GM12892 (cell line): ENCODE measurements around the gene OR10V1.

Experiments used
- DNase-seq: peaks from one replicate; pipeline ENCODE4 v3.0.0; 2011; ENCODE audit not compliant: insufficient read length
- FAIRE-seq: peaks from 2 replicates; lab custom pipeline; 2011; peaks lifted over from hg19 to GRCh38; lab: Jason Lieb, UNC
- POLR2A ChIP-seq: IDR thresholded peaks from 2 replicates; pipeline ENCODE4 v1.6.1; 2011; ENCODE audit warnings: low read depth, low read length, control low read depth
- POLR2AphosphoS5 ChIP-seq: IDR thresholded peaks from 2 replicates; pipeline ENCODE4 v1.6.1; 2011; ENCODE audit warnings: low read depth, low read length, control low read depth
- TAF1 ChIP-seq: IDR thresholded peaks from 2 replicates; pipeline ENCODE4 v1.6.1; 2011; ENCODE audit warnings: low read depth, mild to moderate bottlenecking, control low read depth, low read length, borderline replicate concordance

The OR10V1 gene

DNA sequence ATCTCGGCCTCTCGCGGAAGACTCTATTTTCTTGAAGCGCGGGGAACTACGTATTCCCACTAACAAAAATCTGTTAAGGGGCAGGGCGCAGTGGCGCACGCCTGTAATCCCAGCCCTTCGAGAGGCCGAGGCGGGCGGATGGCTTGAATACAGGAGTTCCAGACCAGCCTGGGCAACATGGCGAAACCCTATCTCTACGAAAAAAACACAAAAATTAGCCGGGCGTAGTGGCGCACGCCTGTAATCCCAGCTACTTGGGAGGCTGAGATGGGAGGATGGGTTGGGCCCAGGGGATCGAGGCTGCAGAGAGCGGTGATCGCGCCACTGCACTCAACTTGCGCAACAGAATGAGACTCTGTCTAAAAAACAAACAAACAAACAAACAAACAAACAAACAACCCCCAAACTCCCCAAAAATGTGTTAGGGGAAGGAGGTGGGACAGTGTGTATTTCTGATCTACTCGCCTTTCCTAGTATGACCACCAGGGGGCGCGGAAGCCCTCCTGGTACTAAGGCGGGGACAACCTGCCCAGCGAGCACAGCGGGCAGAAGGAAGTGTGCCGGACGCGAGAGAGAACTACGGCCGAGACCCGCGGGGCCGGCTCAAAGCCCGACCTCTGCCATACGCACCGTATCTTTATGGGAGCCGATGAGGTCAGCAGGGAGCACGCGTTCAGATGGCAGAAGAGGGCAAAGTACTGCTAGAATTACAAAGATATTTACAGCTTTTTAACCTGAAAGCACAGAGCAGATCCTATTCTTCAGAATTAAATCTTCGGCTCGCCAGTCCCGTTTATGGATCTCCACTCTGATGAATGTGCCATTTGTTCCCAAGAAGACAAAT is 40.2 kb upstream of the OR10V1 start:
- peak; percentile 97 for FAIRE-seq
- peak; percentile 86 for DNase-seq
- TF ChIP-seq POLR2A (no peak), POLR2AphosphoS5 (no peak), TAF1 (no peak)

DNA sequence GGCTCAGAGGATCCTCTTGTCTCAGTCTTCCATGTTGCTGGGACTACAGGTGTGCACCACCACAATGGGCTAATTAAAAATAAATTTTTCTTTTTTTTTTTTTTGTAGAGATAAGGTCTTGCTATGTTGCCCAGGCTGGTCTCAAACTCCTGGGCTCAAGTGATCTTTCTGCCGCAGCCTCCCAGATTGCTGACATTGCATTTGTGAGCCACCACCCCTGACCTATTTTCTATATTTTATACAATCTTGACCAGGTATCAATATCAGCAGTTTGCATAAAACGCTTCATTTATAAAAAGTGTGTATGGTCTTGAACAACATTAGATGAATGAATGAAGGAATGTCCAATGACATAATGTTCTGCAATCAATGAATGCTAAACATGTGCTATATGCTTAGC is 32.5 kb upstream of the OR10V1 start:
- no peak for TF ChIP-seq POLR2AphosphoS5
- no peak for TF ChIP-seq TAF1
- TF ChIP-seq POLR2A, result no peak
- DNase-seq, result no peak
- no peak for FAIRE-seq

DNA sequence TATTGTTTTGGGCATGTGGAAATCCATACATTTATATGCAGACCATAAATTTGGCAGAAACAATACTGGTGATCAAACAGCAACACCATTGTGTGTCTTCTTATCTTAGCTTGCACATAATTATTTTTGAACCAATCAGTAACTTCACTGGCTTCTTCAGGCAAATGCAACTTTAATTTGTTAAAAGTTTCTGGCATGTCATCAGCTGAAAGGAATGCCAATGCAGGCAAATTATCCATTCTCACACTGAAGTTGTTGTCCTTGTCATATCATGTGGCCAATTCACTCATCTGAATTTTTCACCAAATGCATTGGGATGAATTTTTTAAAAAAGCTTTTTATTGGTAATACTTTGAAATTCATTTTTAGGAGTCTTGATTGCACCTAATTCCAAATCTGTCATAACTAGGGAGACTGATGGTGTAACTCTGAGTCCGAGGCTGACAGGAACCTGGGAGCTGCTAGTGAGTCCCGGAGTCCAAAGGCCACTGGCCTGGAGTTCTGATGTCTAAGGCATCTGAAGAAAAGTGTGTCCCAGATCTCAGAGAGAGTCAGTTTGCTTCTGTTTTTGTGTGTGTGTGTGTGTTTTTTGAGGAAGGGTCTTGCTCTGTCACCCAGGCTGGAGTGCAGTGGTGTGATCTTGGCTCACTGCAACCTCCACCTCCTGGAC is 17.4 kb upstream of the OR10V1 start:
- FAIRE-seq (no peak), DNase-seq (no peak)
- TF ChIP-seq POLR2A, result no peak
- TF ChIP-seq POLR2AphosphoS5, result no peak
- no peak for TF ChIP-seq TAF1

DNA sequence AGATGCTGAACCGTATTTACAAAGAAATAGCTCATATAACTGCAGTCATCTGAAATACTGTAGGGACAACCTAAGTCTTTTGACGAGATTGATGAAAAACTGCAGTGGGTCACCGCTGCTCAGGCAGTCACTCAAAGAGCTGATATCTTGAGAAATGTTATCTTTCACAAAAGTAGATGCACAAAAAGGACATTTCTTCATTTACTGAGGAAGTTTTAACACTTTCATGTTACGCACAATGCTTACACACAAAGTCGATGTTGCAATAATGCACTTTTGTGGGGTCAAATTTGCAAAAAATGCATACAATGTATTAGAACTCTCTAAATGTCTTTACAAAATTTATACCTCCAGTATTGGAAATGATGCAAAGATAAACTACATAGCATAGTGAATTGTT is 16.2 kb upstream of the OR10V1 start:
- DNase-seq, result no peak
- FAIRE-seq, result no peak
- no peak for TF ChIP-seq POLR2AphosphoS5
- no peak for TF ChIP-seq TAF1
- no peak for TF ChIP-seq POLR2A

DNA sequence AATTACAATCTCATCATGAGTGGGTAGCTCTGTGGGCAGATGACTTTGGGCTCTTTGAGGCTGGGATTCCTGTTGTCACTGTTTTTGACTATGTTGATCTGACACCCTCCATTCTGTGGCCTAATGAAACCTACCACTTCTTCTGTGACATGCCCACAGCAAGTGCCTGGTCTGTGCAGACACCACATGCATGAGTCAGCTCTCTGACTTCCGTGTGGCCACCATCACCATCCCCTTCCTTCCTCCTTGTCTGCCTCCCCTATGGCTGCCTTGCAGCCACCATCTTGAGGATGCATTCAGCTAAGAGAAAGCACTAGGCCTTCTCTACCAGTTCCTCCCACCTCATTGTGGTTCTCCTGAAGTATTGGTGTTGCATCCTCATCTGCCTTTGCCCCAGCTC is 15.3 kb upstream of the OR10V1 start:
- DNase-seq (no peak), FAIRE-seq (no peak)
- TF ChIP-seq POLR2AphosphoS5, result no peak
- no peak for TF ChIP-seq TAF1
- no peak for TF ChIP-seq POLR2A

DNA sequence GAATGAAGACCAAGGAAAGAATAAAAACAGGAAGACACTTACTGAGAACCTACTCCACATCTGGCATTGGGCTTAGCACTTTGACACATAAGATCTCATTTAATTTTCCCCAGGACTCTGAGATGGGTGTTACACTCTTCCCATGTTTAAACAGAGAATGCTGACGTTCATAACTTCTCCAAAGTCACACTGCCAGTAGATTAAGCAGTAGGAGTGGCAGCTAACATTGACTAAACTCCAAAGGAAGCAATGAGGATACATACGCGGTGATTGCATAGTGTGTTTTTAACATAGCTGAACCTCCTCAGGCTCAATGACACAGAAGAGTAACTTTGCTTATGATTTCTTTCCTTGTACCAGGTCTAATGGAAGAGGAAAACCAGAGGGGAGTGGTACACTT is 14.5 kb upstream of the OR10V1 start:
- FAIRE-seq, result no peak
- TF ChIP-seq POLR2AphosphoS5 (no peak), TAF1 (no peak), POLR2A (no peak)
- no peak for DNase-seq

DNA sequence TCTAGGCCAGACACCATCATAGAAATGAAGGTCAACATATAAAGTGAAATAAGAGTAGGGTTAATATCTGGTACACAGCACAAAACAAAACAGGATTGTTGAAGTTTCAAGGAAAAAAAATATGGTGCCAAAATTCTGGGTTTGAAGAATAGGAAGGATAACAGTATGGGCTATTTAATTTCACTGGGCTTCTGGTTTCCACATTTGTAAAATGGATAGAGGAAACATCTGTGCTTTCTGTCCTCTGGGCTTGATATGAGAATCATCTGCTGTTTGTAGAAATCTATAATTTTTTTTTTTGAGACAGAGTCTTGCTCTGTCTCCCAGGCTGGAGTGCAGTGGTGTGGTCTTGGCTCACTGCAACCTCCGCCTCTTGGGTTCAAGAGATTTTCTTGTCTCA is 13.8 kb upstream of the OR10V1 start:
- TF ChIP-seq POLR2A, result no peak
- TF ChIP-seq POLR2AphosphoS5, result no peak
- no peak for TF ChIP-seq TAF1
- DNase-seq (no peak), FAIRE-seq (no peak)

DNA sequence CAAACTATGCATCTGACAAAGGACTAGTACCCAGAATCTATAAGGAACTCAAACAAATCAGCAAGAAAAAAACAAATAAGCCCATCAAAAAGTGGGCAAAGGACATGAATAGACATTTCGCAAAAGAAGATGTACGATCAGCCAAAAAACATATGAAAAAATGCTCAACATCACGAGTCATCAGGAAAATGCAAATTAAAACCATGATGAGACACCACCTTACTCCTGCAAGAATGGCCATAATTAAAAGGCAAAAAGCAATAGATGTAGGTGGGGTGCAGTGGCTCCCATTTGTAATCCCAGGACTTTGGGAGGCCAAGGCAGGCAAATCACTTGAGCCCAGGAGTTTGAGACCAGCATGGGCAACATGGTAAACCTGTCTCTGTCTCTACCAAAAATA is 10.4 kb upstream of the OR10V1 start:
- TF ChIP-seq POLR2A (no peak), POLR2AphosphoS5 (no peak), TAF1 (no peak)
- FAIRE-seq, result no peak
- no peak for DNase-seq

DNA sequence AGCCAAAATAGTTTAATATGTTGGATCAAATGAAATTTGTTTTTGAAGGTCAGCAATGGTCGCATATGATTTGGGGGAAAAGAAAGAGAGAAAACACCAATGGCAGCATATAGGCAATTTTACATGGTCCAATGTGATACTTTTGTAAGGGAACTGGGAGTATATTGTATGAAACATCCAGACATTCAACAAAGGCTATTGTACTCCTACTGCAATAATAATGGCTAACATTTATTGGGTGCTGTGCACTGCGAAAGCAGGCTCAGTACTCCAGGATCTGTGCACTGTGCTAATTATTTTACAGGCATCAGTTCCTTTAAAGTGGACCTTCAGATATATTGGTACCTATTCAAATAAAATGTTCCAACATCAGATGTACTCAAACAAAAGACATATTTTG is 5.9 kb upstream of the OR10V1 start:
- FAIRE-seq (no peak), DNase-seq (no peak)
- TF ChIP-seq POLR2AphosphoS5 (no peak), POLR2A (no peak), TAF1 (no peak)

DNA sequence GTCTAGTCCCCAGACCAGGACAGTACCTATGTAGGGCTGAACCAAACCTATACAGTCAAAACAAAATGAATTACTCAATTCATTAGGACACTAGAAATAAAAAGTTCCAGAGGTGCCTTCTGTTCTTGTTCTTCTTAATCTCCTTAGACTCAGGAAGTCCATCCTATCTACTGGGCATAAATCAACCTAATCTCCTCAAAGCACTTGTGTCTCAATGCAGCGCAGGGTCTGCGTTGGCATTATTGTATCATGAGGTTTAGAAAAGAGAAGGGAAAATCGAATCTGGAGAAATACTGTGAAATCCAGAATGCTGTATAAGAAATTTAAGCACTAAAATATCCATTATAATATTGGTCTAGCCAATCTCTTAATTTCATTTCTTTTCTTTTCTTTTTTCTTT is 2.4 kb upstream of the OR10V1 start:
- FAIRE-seq, result no peak
- DNase-seq, result no peak
- TF ChIP-seq POLR2AphosphoS5 (no peak), TAF1 (no peak), POLR2A (no peak)

DNA sequence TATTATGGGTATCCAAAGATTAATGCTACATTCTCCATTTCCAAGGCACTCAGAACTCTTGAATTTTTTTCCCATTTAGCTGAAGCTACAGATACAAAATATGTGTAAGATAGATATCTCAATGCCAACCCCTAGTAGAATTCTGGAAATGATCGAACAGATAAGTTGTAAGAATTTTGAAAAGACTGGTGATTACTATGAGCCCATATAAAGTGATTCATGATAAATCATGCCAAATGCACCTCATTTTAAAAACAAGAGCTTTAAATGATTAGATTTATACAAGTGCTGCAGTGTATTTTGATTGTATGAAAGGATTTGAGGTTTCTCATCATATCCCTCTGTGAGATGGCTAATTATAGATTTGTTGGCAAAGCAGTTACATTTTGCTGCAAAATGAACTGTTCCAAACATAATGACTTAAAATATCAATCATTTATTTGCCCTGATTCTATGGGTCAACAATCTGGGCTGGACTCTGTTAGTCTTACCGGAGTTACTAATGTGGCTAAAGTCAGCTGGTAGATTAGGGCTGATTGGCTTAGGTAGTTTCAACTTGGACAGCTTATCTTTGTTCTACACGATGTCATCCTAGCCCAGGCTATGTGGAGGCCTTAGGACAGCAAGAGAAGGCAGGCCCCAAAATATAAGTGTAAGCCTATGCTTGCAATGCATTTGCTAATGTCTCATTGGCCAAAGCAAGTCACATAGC is 3.4 kb downstream of the OR10V1 start:
- FAIRE-seq (no peak), DNase-seq (no peak)
- TF ChIP-seq POLR2A (no peak), TAF1 (no peak), POLR2AphosphoS5 (no peak)

DNA sequence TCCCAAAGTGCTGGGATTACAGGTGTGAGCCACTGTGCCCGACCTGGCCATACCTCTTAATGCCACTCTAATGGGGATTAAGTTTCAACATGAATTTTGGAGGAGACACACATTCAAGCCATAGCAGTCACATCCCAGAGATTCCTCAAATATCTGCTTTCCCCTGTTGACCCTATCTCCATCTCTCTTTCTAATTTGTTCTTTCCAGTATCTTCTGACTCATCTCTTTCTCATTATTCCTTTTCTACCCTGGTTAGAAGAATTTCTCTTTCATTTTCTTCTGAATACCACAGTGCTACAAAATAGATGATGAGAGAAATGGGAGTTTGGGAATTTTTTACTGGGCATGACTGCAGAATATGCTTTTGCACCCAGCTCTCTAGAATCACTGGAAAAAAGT is 5.1 kb downstream of the OR10V1 start:
- no peak for DNase-seq
- TF ChIP-seq POLR2AphosphoS5 (no peak), POLR2A (no peak), TAF1 (no peak)
- no peak for FAIRE-seq
